ENCODE measurements around the gene AMMECR1.

DNA sequence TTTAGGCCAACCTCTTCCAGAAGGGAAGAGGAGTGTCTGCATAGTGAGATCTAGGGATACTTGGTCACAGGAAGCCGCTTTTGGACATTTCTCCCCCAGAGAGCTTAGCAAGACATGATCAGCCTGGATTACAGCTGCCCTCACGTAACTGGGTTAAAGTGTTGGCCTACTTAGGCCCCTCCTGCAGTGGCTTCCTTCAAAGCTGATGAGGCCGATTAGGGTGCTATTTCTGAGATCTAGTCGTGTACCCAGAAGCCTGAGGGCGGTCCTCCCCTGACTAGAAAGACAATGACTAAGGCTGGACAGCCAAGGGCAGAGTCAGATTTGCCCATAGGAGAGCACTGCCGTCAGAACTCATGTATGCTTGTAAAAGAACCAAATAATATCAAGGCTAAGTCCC lies 135.0 kb downstream of the AMMECR1 start:
- TF ChIP-seq, protein P1, sequence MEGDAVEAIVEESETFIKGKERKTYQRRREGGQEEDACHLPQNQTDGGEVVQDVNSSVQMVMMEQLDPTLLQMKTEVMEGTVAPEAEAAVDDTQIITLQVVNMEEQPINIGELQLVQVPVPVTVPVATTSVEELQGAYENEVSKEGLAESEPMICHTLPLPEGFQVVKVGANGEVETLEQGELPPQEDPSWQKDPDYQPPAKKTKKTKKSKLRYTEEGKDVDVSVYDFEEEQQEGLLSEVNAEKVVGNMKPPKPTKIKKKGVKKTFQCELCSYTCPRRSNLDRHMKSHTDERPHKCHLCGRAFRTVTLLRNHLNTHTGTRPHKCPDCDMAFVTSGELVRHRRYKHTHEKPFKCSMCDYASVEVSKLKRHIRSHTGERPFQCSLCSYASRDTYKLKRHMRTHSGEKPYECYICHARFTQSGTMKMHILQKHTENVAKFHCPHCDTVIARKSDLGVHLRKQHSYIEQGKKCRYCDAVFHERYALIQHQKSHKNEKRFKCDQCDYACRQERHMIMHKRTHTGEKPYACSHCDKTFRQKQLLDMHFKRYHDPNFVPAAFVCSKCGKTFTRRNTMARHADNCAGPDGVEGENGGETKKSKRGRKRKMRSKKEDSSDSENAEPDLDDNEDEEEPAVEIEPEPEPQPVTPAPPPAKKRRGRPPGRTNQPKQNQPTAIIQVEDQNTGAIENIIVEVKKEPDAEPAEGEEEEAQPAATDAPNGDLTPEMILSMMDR (IDR thresholded peaks at IDR 0.05) = no peak
- TF ChIP-seq ZFX (IDR thresholded peaks at IDR 0.05; ENCODE audit: borderline replicate concordance) = no peak
